COR-L47 (cell line): ENCODE results near the gene LGALS8.

Experiments used
- DNase-seq: peaks from one replicate; lab custom pipeline; 2025; lab: John Stamatoyannopoulos, UW

Gene LGALS8

GRCh38 chr1:236509203-236509602, 14.6 kb upstream of the LGALS8 start:
- DNase-seq, result no peak

GRCh38 chr1:236509647-236510401, 14.0 kb upstream of the LGALS8 start:
- DNase-seq, result no peak

- DNase-seq, result no peak
These were observed 11.9 kb upstream of the LGALS8 start for GRCh38 chr1:236511735-236512418.

- peak; percentile 44 for DNase-seq
These were observed 8.9 kb upstream of the LGALS8 start for GRCh38 chr1:236514703-236515442.

- DNase-seq, result peak; percentile 54
These were observed 8.3 kb upstream of the LGALS8 start for GRCh38 chr1:236515443-236515958.

GRCh38 chr1:236516929-236517704, 6.7 kb upstream of the LGALS8 start:
- no peak for DNase-seq

- DNase-seq, result no peak
These were observed 5.5 kb upstream of the LGALS8 start for GRCh38 chr1:236518322-236518721.

- DNase-seq, result no peak
These were observed 3.3 kb upstream of the LGALS8 start for GRCh38 chr1:236520445-236521005.

GRCh38 chr1:236522937-236523703, 662 bp upstream of the LGALS8 start:
- peak; percentile 36 for DNase-seq

GRCh38 chr1:236524142-236524894, 536 bp downstream of the LGALS8 start:
- DNase-seq, result peak; percentile 32

GRCh38 chr1:236524895-236525184, 1.1 kb downstream of the LGALS8 start:
- no peak for DNase-seq

- no peak for DNase-seq
These were observed 2.3 kb downstream of the LGALS8 start for GRCh38 chr1:236526079-236526478.

GRCh38 chr1:236530286-236530685, 6.5 kb downstream of the LGALS8 start:
- no peak for DNase-seq

GRCh38 chr1:236530959-236531358, 7.2 kb downstream of the LGALS8 start:
- DNase-seq, result no peak

GRCh38 chr1:236532850-236533249, 9.1 kb downstream of the LGALS8 start:
- DNase-seq, result no peak

GRCh38 chr1:236534151-236534651, 10.4 kb downstream of the LGALS8 start:
- DNase-seq, result no peak

GRCh38 chr1:236535190-236535589, 11.4 kb downstream of the LGALS8 start:
- no peak for DNase-seq

- peak; percentile 89 for DNase-seq
These were observed 11.9 kb downstream of the LGALS8 start for GRCh38 chr1:236535662-236536161.

- DNase-seq, result peak; percentile 17
These were observed 12.8 kb downstream of the LGALS8 start for GRCh38 chr1:236536540-236536939.
